HG02763 (cell line): ENCODE measurements around the gene UNG.

Source experiments
- ATAC-seq: cut with Tn5 transposase; IDR thresholded peaks from one replicate; pipeline ENCODE4 v1.9.1; 2021; ENCODE audit warnings: mild to moderate bottlenecking, moderate library complexity; ENCODE audit not compliant: unreplicated experiment

The UNG gene

GRCh38 chr12:109088818-109089217 lies 8.6 kb upstream of the UNG start:
- no peak for ATAC-seq

DNA sequence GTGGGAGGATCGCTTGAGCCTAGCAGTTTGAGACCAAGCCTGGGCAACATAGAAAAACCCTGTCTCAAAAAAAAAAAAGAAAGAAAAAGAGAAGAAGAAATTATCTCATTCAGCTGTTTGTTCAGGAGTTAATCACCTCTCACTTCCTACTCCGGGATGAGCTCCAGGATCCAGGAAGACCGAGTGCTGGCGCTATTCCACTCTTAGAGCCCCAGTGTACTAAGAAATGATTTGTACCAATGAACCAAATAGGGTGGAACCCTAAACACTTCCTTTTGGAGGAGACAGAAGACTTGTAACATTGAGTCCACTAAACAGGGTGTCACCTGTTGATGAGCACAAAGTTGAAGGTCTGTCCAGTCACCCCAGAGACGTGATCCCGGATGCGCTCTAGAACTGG lies 7.7 kb upstream of the UNG start:
- ATAC-seq = no peak

DNA sequence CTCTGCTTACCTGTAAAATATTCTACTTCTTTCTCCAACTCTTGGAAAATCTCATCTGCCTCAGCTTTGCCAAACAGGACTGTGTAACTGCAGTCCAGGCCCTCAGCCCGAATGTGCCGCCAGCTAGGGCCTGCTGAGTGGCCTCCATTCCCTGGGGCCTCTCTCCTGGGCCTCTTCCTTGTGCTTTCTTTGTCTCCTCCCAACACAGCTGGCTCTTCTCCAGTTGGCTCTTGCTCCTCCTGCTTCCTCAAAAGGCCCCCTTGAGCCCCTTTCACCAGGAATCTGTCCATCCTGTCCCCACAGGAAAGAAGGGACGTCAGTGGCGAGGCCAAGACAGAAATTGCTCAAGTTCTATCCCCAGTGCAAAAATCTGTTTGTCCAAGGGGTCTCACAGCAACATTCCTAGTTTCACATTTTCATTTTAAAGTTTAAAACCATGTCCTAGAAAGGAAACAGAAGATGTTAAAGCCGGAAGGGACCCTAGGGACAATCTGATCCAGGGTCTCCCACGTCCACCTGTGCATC lies 4.8 kb upstream of the UNG start:
- ATAC-seq = no peak

DNA sequence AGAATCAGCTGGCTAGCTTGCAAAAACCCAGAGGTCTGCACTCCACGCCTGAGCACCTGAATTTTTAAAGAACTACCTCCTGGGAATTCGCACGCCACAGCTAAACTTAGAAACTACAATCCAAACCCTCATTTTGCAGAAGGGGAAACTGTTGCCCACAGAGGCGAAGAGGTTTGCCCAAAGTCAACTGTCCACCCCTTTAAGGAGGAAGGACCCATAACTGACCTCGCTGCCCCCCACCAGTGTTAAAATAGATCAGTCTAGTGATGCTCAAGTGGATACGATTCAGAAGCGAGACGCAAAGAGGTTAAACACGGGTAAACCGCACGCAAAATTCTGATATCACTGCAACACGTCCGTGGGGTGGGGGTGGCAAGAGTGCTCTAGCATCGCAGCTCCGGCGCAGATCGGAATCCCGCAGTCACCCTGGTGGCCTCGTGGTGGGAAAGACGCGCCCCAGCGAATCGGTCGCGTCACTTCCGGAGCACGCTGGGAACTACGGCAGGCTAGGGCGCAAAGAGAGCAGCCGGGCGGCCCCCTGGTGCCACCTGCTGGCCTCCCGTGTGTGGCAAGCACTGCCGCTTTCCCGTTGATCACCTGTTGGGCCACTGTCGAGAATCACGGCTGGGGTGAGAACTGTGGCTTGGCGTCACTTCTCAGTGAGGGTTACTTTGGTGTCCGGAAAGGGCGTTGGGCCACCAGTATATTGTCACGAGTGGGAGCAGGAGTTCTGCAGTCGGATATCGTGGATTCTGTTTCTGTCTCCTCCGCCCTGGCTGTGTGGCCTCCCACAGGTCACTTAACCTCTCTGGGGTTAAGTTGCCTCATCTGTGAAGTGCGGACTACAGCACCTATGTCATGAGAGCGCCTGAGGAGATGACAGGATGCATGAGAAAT lies 4.1 kb upstream of the UNG start, which contains the start of gene ALKBH2:
TSS of gene ALKBH2 (minus strand) at position 451 of the 897 bp plus-strand sequence. CDS start 686 bp downstream, outside the sequence.
- ATAC-seq = peak; percentile 65

GRCh38 chr12:109097140-109097434 lies 310 bp upstream of the UNG start:
- no peak for ATAC-seq

- peak; percentile 20 for ATAC-seq
These were observed 797 bp downstream of the UNG start for GRCh38 chr12:109098183-109098604.

DNA sequence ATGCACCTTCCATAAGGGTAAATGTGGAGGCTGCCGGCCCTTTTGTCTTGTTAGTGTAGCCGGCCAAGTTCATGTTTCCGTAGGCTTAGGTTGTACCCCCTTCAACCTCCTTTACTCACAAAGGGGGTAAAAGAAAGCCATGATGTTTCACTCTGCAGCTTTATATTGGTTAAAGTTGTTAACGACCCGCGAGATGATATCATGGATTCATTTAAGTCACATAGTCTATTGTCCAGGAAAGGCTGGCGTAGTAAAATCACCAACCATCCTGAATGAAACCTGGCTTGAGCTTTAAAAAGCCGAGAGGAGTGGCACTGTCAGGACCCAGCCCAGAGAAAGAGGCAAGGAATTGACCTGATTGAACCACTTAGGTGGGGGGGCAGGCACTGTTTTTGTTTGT lies 1.3 kb downstream of the UNG start:
- ATAC-seq = no peak

GRCh38 chr12:109099431-109100020 lies 2.1 kb downstream of the UNG start:
- no peak for ATAC-seq

DNA sequence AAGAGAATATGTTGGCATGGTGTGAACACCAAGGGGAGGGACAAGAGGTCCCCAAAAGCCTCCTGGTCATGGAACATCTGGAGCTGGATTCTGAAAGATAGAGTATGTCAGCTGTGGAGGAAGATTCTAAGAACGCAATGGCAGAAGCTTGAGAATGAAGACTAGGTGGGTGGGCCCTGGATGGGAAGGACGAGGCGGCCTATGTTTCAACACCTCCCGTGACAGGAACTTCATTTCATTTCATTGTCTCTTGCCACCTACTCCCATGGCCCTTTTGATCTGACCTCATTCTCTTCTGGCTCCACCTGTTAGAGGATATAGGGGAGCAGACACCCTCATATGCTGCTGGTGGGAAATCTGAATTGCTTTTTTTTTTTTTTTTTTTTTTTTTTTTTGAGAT lies 3.3 kb downstream of the UNG start:
- no peak for ATAC-seq

DNA sequence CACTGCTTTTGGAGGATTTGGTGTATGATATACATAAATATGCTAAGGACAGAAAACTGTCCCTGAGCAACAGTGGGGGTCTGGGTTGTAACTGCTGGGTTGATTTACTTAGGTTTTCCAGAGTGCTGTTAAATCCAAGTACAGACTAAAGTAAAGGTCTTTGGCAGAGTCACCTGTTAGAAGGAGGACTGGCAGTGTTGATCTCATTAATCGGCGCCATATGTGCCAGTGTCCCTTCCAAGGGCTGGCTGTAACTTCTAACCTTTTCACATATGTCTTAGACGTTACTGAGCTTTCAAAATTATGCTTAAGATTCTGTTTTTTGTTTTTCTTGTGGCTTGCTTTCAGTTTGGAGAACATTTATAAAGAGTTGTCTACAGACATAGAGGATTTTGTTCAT lies 5.1 kb downstream of the UNG start:
- ATAC-seq = no peak

- no peak for ATAC-seq
These were observed 7.8 kb downstream of the UNG start for GRCh38 chr12:109105176-109105575.

- ATAC-seq = no peak
These were observed 12.5 kb downstream of the UNG start for GRCh38 chr12:109109746-109110350.

GRCh38 chr12:109110988-109111495 lies 13.6 kb downstream of the UNG start:
- ATAC-seq = peak; percentile 51

GRCh38 chr12:109112720-109113465 lies 15.5 kb downstream of the UNG start:
- ATAC-seq = no peak

- ATAC-seq = no peak
These were observed 16.4 kb downstream of the UNG start for GRCh38 chr12:109113661-109114321.

- ATAC-seq = no peak
These were observed 17.2 kb downstream of the UNG start for GRCh38 chr12:109114644-109115043.

- ATAC-seq = no peak
These were observed 18.0 kb downstream of the UNG start for GRCh38 chr12:109115404-109115757.

GRCh38 chr12:109115758-109116610 lies 18.6 kb downstream of the UNG start, which contains the start of gene ACACB:
Gene ACACB, plus strand, starts transcription at chr12:109116587. Its CDS starts 22,819 bp downstream, at chr12:109139406.
- ATAC-seq = no peak

- no peak for ATAC-seq
These were observed 19.2 kb downstream of the UNG start for GRCh38 chr12:109116611-109116949.

DNA sequence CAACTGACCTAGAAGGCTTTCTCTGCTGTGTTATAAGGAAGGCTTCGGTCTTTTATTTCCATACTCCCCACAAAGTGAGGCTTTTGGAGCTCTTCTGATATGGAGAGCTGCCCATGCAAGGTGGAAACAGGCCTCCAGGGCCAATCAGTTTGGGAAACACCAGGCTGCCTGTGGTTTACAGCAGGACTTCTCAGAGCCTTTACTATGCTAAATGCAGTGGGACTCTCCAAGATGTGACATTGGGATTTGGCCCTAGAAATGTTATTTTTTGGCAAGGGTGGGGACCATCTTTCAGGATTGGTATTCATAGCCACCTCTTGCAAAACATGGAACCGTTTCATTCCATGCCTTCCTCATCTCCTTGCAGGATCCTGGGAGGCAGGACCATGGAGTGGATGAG lies 22.7 kb downstream of the UNG start:
- no peak for ATAC-seq
